ENCODE data around the gene GNAI1.

Gene GNAI1

GRCh38 chr7:80159802-80160201 lies 25.2 kb downstream of the GNAI1 start:
- no peak for DNase-seq (ENCODE audit: low spot score)

GRCh38 chr7:80161466-80161865 lies 26.8 kb downstream of the GNAI1 start:
- no peak for DNase-seq (ENCODE audit: low spot score)

- DNase-seq (ENCODE audit: low spot score): no peak
Measured at GRCh38 chr7:80165177-80165576, 30.5 kb downstream of the GNAI1 start.

GRCh38 chr7:80170445-80170844 lies 35.8 kb downstream of the GNAI1 start:
- no peak for DNase-seq (ENCODE audit: low spot score)

GRCh38 chr7:80172387-80172786 lies 37.8 kb downstream of the GNAI1 start:
- DNase-seq (ENCODE audit: low spot score): no peak

- DNase-seq (ENCODE audit: low spot score): peak; percentile 43
Measured at GRCh38 chr7:80175744-80176143, 41.1 kb downstream of the GNAI1 start.

GRCh38 chr7:80181411-80181810 lies 46.8 kb downstream of the GNAI1 start:
- no peak for DNase-seq (ENCODE audit: low spot score)

GRCh38 chr7:80182630-80183276 lies 48.1 kb downstream of the GNAI1 start:
- no peak for DNase-seq (ENCODE audit: low spot score)

- no peak for DNase-seq (ENCODE audit: low spot score)
Measured at GRCh38 chr7:80183351-80183750, 48.7 kb downstream of the GNAI1 start.

- no peak for DNase-seq (ENCODE audit: low spot score)
Measured at GRCh38 chr7:80183900-80184685, 49.5 kb downstream of the GNAI1 start.

- DNase-seq (ENCODE audit: low spot score): no peak
Measured at GRCh38 chr7:80184693-80185092, 50.1 kb downstream of the GNAI1 start.

GRCh38 chr7:80185571-80185970 lies 50.9 kb downstream of the GNAI1 start:
- no peak for DNase-seq (ENCODE audit: low spot score)

- no peak for DNase-seq (ENCODE audit: low spot score)
Measured at GRCh38 chr7:80186721-80187120, 52.1 kb downstream of the GNAI1 start.

GRCh38 chr7:80187279-80187678 lies 52.6 kb downstream of the GNAI1 start:
- no peak for DNase-seq (ENCODE audit: low spot score)

GRCh38 chr7:80187727-80188126 lies 53.1 kb downstream of the GNAI1 start:
- no peak for DNase-seq (ENCODE audit: low spot score)

GRCh38 chr7:80189638-80190037 lies 55.0 kb downstream of the GNAI1 start:
- DNase-seq (ENCODE audit: low spot score): no peak

GRCh38 chr7:80197627-80198026 lies 63.0 kb downstream of the GNAI1 start:
- DNase-seq (ENCODE audit: low spot score): no peak

GRCh38 chr7:80199051-80199450 lies 64.4 kb downstream of the GNAI1 start:
- DNase-seq (ENCODE audit: low spot score): no peak

GRCh38 chr7:80204454-80204853 lies 69.8 kb downstream of the GNAI1 start:
- DNase-seq (ENCODE audit: low spot score): no peak

GRCh38 chr7:80204919-80205318 lies 70.3 kb downstream of the GNAI1 start:
- DNase-seq (ENCODE audit: low spot score): no peak

GRCh38 chr7:80206763-80207162 lies 72.1 kb downstream of the GNAI1 start:
- no peak for DNase-seq (ENCODE audit: low spot score)

GRCh38 chr7:80207501-80207900 lies 72.9 kb downstream of the GNAI1 start:
- no peak for DNase-seq (ENCODE audit: low spot score)

- DNase-seq (ENCODE audit: low spot score): no peak
Measured at GRCh38 chr7:80208700-80209099, 74.1 kb downstream of the GNAI1 start.

GRCh38 chr7:80210400-80210799 lies 75.8 kb downstream of the GNAI1 start:
- no peak for DNase-seq (ENCODE audit: low spot score)

Data from activated CD4-positive, alpha-beta T cell treated with anti-CD3 and anti-CD28 coated beads, Interleukin-2, Interleukin-4, amounts not matched to agents 100 ng/mL and 50 ng/mL, durations not matched to agents 16 hours and 8 hours (primary cell).